IPS-18c (cell line): Measurements from ENCODE around the gene PARP14.
"Not testable (repeated sequence)": the region's sequence is repeated elsewhere in the genome, so short reads cannot be mapped to it uniquely, and the experiment has no call there.

Source experiments
- H3K4me3 ChIP-seq: 2 replicates; pipeline ENCODE4 v1.7.0; 2013; ENCODE audit warnings: low read depth, mild to moderate bottlenecking, low read length, moderate library complexity; ENCODE audit not compliant: insufficient read depth
- H3K9me3 ChIP-seq: one replicate; pipeline ENCODE4 v1.6.1; 2013; ENCODE audit warnings: mild to moderate bottlenecking, low read length, moderate library complexity; ENCODE audit not compliant: control insufficient read depth, insufficient read depth

The PARP14 gene

DNA sequence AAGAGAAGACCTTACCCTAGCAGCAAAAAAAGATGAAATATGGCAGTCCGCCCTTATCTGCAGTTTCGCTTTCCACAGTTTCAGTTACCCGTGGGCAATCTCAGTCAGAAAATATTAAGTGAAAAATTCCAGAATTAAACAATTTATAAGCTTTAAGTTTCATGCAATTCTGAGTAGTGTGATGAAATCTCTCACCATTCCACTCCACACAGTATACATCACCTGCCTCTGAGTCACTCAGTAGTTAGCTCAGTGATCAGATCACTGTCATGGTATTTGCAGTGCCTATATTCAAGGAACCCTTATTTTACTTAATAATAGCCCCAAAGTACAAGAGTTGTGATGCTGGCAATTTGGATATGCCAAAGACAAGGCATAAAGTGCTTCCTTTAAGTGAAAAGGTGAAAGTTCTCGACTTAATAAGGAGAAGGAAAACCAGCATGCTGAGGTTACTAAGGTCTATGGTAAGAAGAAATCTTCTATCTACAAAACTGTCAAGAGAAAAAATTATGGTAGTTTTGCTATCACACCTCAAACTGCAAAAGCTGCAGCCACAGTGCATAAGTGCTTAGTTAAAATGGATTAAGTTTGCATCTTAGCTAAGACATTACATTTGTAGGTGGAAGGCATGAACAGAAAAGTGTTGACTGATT lies 64.9 kb downstream of the PARP14 start:
- Histone ChIP-seq H3K9me3 (no peaks in the 10 kb centered on the region), H3K4me3 (no peak overlapping the region)

DNA sequence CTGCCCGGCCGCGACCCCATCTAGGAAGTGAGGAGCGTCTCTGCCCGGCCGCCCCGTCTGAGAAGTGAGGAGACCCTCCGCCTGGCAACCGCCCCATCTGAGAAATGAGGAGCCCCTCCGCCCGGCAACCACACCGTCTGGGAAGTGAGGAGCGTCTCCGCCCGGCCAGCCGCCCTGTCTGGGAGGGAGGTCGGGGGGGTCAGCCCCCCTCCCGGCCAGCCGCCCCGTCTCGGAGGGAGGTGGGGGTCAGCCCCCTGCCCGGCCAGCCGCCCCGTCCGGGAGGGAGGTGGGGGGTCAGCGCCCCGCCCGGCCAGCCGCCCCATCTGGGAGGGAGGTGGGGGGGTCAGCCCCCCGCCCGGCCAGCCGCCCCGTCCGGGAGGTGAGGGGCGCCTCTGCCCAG lies 66.7 kb downstream of the PARP14 start:
- H3K4me3 ChIP-seq, result not testable (repeated sequence)

DNA sequence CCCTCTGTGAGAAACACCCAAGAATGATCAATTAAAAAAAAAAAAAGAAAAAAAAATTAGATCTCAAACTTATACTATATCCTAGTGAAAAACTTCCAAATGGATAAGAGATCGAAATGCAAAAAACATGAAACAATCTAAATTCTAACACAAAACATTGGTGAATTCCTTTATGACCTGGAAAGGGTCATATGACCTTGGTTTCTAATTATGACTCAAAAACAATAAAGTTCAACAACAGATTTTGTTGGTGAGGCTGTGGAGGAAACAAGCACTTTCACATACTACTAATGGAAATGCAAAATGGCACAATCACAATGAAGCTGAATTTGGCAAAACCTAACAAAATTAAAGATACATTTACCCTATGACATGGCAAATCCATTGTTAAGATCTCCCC lies 67.7 kb downstream of the PARP14 start:
- H3K9me3 ChIP-seq, result no peaks in the 10 kb centered on the region
- H3K4me3 ChIP-seq, result no peak overlapping the region

More for the DNA sequence above, 66.7 kb downstream of the PARP14 start:
- not testable (repeated sequence) for H3K9me3 ChIP-seq

DNA sequence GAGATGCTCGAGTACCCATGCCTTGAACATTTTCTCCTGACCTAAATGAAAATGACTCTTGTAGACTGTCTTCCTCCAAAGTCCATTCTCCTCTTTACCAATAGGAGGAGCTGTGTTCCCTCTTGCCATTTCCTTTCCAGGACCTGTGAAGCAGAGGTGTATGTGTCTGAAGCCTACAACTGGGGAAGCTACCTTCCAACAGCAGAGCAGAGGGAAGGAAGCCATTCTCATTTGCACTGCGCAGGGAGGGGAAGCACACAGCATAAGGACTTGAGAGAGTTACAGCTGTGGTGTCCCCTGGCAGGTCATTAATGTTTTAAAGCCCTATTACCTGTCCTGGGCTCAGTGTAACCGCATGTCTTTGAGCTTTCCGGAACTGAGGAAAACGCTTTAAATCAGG lies 74.3 kb downstream of the PARP14 start:
- H3K4me3 ChIP-seq, result no peak overlapping the region

DNA sequence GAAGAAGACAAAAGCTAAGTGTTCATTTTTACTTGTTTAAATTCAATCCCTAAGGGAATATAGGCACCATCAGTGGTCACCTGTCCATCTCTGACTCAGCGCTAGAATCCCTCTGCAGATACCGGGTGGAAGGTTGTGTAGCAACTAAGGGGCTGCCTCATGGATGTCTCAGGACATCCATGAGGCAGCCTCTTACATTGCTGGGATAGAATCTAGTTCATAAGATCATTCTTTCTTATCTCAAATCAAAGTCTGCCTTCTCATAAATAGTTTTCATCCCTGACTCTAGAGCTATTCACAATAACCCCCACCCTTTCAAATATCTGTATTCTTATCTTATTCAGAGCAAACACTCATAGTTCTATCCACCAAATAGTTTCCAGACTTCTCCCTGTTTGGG lies 74.9 kb downstream of the PARP14 start:
- Histone ChIP-seq H3K4me3 (no peak overlapping the region), H3K9me3 (no peaks in the 10 kb centered on the region)

More for the DNA sequence above, 74.3 kb downstream of the PARP14 start:
- H3K9me3 ChIP-seq, result no peaks in the 10 kb centered on the region

DNA sequence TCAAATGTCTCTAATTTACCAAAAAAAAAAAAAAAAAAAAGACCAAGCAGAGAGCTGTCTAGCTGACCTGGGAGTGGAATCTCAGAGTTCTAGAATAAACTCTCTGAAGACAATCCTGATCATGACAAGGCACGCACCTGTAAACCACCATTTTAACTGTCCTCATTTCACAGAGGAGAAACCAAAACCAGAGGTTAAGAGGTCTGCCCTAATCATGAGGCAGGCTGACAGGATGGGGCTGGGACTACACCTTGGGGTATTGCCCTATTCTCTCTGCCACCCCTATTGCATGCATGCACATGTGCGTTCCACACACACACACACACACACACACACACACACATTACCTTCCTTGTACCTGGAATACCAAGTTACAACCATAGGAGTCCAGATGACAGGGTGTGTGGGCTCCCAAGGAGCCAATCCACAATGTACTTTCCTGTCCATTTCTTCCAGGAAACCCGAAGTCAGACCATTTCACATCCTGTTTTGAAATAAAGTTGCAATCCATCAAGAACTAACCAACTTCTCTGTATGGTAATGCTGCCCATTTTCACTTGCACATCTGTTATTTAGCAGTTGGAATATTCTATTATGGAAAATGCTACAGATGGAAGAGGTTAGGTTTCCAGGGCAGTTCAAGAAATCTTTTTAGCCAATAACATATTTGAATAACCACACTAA lies 78.4 kb downstream of the PARP14 start:
- Histone ChIP-seq H3K4me3 (no peak overlapping the region), H3K9me3 (no peaks in the 10 kb centered on the region)

DNA sequence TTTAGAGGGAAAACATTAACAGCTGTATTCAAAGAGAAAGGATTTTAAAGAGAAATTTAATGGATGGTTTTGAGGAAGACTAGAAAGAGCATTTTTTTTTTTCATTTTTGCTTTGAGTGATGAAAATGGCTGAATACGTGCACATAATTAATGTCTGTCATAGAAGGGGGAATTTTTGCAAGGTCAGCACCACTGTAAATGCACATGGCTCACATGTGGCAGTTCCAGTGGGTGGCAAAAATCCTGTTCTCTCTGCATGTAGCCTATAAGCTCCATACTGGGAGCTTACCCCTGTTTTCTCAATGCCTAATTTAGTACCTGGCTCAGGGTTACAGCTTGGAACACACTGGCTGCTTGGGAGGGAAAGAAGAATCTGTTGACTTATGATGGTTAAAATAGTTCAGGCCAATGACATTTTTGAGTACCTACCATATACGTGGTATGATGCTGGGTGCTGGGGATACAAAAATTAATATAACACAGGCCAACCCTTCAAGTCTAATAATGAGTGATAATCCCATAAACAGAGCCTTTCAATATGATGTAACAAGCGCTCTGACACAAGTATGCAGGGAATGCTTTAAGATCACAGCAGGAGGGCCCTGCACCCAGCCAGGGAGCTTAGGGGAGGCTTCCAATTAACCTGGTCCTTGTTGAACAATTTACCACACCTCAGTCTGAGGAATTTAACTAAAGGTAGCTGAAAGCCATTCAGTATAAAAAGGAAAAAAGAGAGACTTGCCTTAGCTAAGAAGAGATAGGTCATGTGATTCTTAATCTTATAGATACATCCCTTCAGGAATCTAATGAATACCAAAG lies 80.0 kb downstream of the PARP14 start:
- no peaks in the 10 kb centered on the region for H3K9me3 ChIP-seq
- H3K4me3 ChIP-seq, result no peak overlapping the region

DNA sequence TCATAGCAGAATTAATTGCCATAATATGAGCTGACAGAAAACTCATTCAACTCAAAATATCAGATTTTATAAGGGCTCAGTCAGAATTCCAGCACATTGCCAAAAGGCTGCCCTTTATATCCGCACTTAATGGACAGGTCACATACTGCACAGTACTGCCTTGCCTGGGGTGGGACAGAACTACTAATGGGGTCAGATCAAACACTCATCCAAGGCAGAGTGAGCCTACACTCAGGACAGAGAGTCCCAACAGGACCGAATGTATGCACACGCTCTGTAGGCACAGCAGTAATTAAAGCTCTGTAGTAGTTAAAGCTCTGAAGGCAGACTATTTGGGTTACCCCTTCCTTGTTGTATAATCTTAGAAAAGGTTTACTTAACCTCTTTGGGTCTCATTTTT lies 85.8 kb downstream of the PARP14 start:
- no peak overlapping the region for H3K4me3 ChIP-seq

DNA sequence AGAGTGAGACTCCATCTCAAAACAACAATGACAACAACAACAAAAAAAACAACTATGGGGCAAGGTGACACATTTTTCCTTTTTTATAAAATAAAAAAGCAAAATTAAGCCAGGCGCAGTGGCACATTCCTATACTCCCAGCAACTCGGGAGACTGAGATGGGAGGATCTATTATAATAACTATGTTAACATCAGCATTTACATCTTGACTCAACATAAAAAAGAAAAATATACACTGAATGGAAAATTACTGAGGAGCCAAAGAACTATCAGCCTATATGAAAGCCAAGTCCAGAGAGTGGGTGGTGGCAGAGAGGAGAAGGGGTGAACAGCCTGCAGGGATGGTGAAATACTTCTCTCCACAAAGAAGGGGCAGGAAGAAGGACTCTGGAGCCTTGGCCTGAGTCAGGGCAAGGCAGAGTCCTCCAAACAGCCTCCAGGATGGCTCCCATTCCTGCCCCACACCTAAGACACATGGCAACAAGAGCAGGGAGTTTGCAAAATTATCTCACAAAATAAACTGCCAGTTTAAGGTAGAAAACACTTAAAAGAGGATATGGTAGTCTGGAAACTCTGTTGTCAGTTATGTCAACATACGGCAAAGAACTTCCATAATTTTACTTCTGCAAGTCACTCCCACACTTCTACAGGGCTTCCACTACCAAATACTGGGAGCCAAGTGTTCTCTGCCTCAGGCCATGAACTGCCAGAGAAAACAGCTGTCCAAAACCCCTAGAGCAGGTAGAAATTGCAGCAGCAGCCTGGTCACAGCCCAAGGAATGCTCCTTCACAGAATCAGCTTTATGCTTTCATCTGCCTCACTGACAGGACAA lies 87.1 kb downstream of the PARP14 start:
- Histone ChIP-seq H3K4me3 (no peak overlapping the region), H3K9me3 (no peaks in the 10 kb centered on the region)

More for the DNA sequence above, 85.8 kb downstream of the PARP14 start:
- no peaks in the 10 kb centered on the region for H3K9me3 ChIP-seq

DNA sequence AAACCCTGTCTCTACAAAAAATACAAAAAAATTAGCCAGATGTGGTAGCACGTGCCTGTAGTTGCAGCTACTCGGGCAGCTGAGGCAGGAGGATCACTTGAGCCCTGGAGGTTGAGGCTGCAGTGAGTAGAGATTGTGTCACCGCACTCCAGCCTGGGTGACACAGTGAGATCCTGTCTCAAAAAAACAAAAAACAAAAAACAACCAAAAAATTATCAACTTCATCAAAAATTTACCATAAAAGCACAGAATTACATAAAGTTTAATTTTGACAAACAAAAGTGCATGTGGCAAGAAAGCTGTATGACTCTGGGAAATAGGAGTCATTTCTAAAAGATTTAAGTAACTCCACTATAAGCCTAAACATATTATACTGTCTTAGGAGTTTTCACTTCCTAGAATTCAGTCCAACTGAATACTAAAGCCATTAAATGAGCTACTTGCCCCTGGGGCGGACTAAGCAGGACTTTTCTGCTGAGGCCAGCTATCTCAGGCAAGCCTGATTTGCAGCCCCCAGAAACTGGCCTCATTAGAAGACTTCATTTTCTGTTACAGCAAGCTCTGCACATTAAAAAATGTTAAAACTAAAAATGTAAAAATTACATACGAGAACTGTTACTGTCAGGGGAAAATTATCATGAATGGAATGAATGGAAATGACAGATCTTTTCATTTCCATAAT lies 90.0 kb downstream of the PARP14 start:
- H3K4me3 ChIP-seq, result no peak overlapping the region
- no peaks in the 10 kb centered on the region for H3K9me3 ChIP-seq

DNA sequence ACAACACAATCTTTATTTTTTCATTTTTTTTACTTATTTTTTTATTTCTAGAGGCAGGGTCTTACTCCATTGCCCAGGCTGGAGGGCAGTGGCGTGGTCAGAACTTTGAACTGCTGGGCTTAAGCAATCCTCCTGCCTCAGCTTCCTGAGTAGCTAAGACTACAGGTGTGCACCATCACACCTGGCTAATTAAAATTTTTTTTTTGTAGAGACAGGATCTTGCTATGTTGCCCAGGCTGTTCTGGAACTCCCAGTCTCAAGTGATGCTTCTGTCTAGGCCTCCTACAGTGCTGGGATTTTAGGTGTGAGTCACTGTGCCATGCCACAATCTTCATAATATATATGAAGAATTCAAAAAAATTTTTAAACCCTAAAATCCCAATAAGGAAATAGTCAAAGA lies 92.2 kb downstream of the PARP14 start:
- Histone ChIP-seq H3K9me3 (no peaks in the 10 kb centered on the region), H3K4me3 (no peak overlapping the region)

DNA sequence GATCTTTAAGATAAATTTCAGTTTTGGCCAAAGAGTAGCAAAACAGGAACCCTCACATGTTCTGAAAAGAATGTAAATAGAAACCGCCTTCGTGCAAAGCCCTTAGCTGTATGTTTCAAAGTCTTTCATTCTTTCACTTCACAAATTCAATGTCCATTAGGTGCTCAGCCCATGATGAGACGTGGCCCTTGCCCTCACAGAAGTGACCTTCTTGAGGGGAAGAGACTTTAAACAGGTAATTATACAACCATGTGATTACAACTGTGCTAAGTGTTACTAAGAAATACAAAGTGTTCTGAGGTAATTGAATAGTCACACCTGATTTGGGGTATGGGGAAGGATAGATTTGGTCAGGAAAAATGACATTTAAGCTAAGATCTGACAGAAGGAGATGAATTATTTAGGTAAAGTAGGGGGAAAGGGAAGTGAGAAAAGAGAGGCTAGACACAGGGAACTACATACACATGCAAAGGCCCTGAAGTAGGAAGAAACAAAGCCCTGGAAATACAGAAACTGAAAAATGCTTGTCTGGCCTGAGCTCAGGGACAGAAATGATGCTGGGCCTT lies 93.4 kb downstream of the PARP14 start:
- no peak overlapping the region for H3K4me3 ChIP-seq
- H3K9me3 ChIP-seq, result no peaks in the 10 kb centered on the region

DNA sequence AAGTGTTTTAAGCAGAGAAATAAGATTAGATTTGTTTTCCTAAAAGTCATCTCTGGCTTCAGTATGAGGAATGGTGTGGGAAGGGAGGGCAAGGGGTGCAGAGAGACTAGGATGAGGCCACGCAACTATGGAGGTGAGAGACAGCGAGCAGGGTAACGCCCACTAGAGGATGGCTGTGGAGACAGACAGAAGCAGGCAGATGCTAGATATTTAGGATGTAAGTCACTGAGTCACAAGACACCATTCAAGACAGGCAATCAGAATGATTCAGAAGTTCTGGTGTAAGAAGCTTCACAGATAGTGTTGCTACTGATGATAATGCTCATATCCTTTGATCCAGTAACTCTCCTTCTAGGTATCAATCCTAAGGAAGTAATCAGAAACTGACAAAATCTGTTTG lies 93.9 kb downstream of the PARP14 start:
- Histone ChIP-seq H3K9me3 (no peaks in the 10 kb centered on the region), H3K4me3 (no peak overlapping the region)

DNA sequence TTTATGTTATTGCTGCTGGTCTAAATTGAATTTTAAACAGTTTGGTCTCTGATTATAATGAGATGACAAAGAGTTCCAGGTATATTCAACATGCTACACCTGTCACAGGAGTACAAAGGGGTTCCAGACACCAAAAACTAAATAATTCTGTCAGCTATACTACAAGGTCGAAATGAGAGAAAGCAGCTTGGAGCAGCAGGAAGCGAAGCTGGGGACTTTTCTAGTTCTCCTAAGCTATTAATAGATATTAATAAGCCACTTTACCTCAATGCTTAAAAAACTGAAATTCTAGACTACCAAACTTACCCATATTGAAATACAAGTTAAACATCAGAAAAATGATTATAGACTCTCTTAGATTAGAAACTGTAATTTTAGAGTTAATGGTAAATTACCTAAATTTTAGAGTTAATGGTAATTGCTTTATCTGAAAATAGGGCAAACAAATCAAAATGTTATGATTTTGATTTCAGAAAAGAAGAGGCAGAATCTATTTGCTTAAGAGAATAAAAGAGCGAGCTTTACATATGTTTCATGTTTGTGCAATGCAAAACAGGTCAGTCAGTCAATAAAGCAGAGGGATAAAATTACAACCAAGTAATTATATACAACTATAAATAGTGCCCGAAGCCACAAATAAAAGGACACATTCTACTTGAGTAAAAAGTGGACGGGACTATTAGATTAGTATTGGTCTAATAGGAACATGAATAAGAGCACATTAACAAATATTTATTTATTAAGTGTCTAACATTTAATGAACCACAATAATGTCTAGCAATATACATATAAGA lies 96.2 kb downstream of the PARP14 start:
- no peaks in the 10 kb centered on the region for H3K9me3 ChIP-seq
- no peak overlapping the region for H3K4me3 ChIP-seq

DNA sequence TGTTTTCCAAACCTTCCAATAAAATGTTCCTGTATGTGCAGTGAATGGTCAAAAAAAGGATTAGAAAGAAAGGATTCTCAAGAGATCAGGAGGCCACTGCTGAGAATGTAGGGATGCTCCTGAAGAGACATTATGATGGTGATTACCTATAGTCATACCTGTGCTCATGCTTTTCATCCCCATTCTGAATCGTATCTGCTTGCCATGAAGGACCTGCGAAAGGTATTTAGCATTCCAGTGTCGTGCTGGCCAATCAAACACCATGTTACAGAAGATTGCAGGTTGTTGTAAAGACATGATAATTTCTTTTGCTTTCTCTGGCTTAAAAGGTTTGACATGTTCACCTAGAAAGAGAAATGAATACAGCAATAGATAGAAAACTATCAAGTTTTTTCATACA lies 96.9 kb downstream of the PARP14 start:
- H3K9me3 ChIP-seq, result no peaks in the 10 kb centered on the region
- no peak overlapping the region for H3K4me3 ChIP-seq
